Mucosa of descending colon (tissue), 3 donors: ENCODE data around the gene ADAMTS2. TPM values are rescaled to one million over a fixed set of nuclear protein-coding genes. Genes with fewer than 3 reads are reported as not detected.

Experiments used
- ATAC-seq: fragments of 200-7000 bp; cut with Tn5 transposase; one replicate; pipeline ENCODE4 v1.9.1; 2020; ENCODE audit warnings: mild to moderate bottlenecking, moderate library complexity
- DNase-seq, 3 donors: peaks; one replicate each; pipeline ENCODE4 v3.0.0-alpha.2; 2020
- H3K36me3 ChIP-seq: fragments of 200-600 bp; one replicate; pipeline ENCODE4 v1.8.0; 2021; ENCODE audit warnings: low read depth, mild to moderate bottlenecking
- H3K4me1 ChIP-seq: fragments of 200-600 bp; one replicate; pipeline ENCODE4 v1.8.0; 2021; ENCODE audit warnings: low read depth, mild to moderate bottlenecking
- H3K4me3 ChIP-seq: fragments of 200-600 bp; one replicate; pipeline ENCODE4 v1.8.0; 2021; ENCODE audit warnings: mild to moderate bottlenecking
- H3K9me3 ChIP-seq: fragments of 200-600 bp; one replicate; pipeline ENCODE4 v1.8.0; 2021; ENCODE audit warnings: mild to moderate bottlenecking
- CTCF ChIP-seq: fragments of 200-600 bp; IDR thresholded peaks from one replicate; pipeline ENCODE4 v1.8.0; 2022; ENCODE audit warnings: antibody characterized with exemption, mild to moderate bottlenecking
- intact Hi-C, 2 donors: fragments of 100-400 bp; cut with DNase I in 1 of 2; cut with micrococcal nuclease in 1 of 2; formaldehyde crosslinking; loops; one replicate each; pipeline versions ENCODE4 v1.11.0 to v1.11.1; 2022; cut with DNase I, micrococcal nuclease
- total RNA-seq, 3 donors: library from RNA; stranded (reverse); fragmentation: NEBNext Ultra II Directional in 2 of 3; extraction: Animal tissue kit (Norgen Biotek cat#: 25700) in 2 of 3; gene quantifications; one replicate each; pipeline versions ENCODE4 v1.2.1 to v1.2.4, GENCODE V29; 2021 to 2023
- donor health status: DM: no; HTN: no; CAD: no; lungs with moderate emphysema.
- donor health status: DM: no; HTN: no; CAD: no.
- donor health status: DM: no; HTN: yes; CAD: no.

The ADAMTS2 gene
- total RNA-seq, 3 donors from 2014 or later: 1.3 to 9.2 (median 7.3) TPM

GRCh38 chr5:179194201-179194910 lies 150.9 kb downstream of the ADAMTS2 start:
- intact Hi-C loops: no loop called here

GRCh38 chr5:179193746-179194145 lies 151.5 kb downstream of the ADAMTS2 start:
- intact Hi-C loops: no loop called here
- peak in 1 of 3 donors; percentile 35 for DNase-seq
- Histone ChIP-seq H3K36me3 (no peaks in the 10 kb centered on the region), H3K4me3 (no peak overlapping the region), H3K9me3 (no peaks in the 10 kb centered on the region), H3K4me1 (no peaks in the 10 kb centered on the region)
- no peak for TF ChIP-seq CTCF
- no peak for ATAC-seq

More at GRCh38 chr5:179194201-179194910, 150.9 kb downstream of the ADAMTS2 start:
- Histone ChIP-seq H3K4me3 (no peak overlapping the region), H3K9me3 (no peaks in the 10 kb centered on the region), H3K36me3 (no peaks in the 10 kb centered on the region), H3K4me1 (no peaks in the 10 kb centered on the region)
- no peak for ATAC-seq
- DNase-seq: peak in 1 of 3 donors; percentile 23
- TF ChIP-seq CTCF: no peak

DNA sequence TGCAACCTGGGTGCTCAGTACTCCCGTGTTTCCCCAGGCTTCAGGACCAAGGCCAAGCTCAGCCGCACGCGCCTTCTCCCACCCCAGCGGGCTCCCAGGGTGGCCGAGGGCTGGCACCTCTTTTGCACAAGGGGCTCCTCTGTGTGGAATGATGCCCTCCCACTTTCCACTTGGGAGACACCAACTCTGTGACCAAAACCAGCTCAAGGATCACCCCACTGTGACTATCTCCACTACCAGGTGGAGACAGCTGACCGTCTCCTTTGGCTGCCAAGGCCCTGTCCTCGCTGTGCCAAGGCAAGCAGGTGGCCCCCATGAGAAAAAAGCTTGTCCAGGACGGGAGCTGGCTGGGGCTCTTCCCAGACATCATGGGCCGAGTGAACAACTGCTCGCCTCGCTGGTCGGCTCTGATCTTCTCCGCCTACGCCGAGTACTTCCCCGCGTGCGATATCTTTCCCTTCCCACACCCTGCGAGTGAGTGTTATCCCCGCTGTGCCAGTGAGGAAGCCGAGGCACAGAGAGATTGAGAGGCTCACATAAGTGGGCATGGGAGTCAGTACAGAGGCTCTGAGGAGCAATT lies 152.3 kb downstream of the ADAMTS2 start:
- intact Hi-C loops: no loop called here
- Histone ChIP-seq H3K36me3 (no peaks in the 10 kb centered on the region), H3K4me1 (no peaks in the 10 kb centered on the region), H3K9me3 (no peaks in the 10 kb centered on the region), H3K4me3 (no peak overlapping the region)
- TF ChIP-seq CTCF: no peak
- ATAC-seq (no peak), DNase-seq (peak in 1 of 3 donors; percentile 30)

GRCh38 chr5:179192185-179192890 lies 152.9 kb downstream of the ADAMTS2 start:
- H3K9me3 ChIP-seq: no peaks in the 10 kb centered on the region
- H3K4me1 ChIP-seq: no peaks in the 10 kb centered on the region
- intact Hi-C loops: no loop called here
- no peak overlapping the region for H3K4me3 ChIP-seq
- TF ChIP-seq CTCF: no peak
- no peak for DNase-seq
- no peaks in the 10 kb centered on the region for H3K36me3 ChIP-seq
- ATAC-seq: no peak

GRCh38 chr5:179191506-179192184 lies 153.6 kb downstream of the ADAMTS2 start:
- peak in 1 of 3 donors; percentile 23 for DNase-seq
- Histone ChIP-seq H3K4me1 (no peaks in the 10 kb centered on the region), H3K36me3 (no peaks in the 10 kb centered on the region), H3K4me3 (no peak overlapping the region), H3K9me3 (no peaks in the 10 kb centered on the region)
- intact Hi-C loops: no loop called here
- TF ChIP-seq CTCF: no peak
- ATAC-seq: no peak
